Measurements from ENCODE around the gene TMEM272. TPM values are rescaled to one million over a fixed set of nuclear protein-coding genes. Genes with fewer than 3 reads are reported as not detected.

The TMEM272 gene
- total RNA-seq, 3 donors from 2014 or later (not counting 1 experiment from before 2014, with no cell fraction given), result 0.08 TPM; not detected in 2

GRCh38 chr13:51839711-51840540 lies 5.1 kb downstream of the TMEM272 start:
- no peak overlapping the region for H3K4me3 Mint-ChIP-seq
- 63% methylated on average over 9 of the region's 10 CpGs for WGBS (ENCODE audit: insufficient coverage)
- H3K4me3 ChIP-seq (ENCODE audit: low read length), result no peak overlapping the region
- no peaks in the 10 kb centered on the region for H3K36me3 ChIP-seq (ENCODE audit: control insufficient read depth, insufficient read depth, low read length)
- no peak overlapping the region for H3K27ac Mint-ChIP-seq
- H3K27me3 ChIP-seq (ENCODE audit: control insufficient read depth, insufficient read depth, low read length), result no peaks in the 10 kb centered on the region
- peaks cover 0 to 4% of the 10 kb centered on the region in 2 donors for H3K4me1 Mint-ChIP-seq
- H3K4me1 ChIP-seq (ENCODE audit: control insufficient read depth, insufficient read depth, low read length), result peaks cover 2% of the 10 kb centered on the region
- DNase-seq (no peak), ATAC-seq (no peak)
- TF ChIP-seq, protein P1, sequence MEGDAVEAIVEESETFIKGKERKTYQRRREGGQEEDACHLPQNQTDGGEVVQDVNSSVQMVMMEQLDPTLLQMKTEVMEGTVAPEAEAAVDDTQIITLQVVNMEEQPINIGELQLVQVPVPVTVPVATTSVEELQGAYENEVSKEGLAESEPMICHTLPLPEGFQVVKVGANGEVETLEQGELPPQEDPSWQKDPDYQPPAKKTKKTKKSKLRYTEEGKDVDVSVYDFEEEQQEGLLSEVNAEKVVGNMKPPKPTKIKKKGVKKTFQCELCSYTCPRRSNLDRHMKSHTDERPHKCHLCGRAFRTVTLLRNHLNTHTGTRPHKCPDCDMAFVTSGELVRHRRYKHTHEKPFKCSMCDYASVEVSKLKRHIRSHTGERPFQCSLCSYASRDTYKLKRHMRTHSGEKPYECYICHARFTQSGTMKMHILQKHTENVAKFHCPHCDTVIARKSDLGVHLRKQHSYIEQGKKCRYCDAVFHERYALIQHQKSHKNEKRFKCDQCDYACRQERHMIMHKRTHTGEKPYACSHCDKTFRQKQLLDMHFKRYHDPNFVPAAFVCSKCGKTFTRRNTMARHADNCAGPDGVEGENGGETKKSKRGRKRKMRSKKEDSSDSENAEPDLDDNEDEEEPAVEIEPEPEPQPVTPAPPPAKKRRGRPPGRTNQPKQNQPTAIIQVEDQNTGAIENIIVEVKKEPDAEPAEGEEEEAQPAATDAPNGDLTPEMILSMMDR (IDR thresholded peaks at IDR 0.05), result no peak
- H3K27me3 Mint-ChIP-seq (ENCODE audit: low read depth in 2 of 2), result peaks cover 8% of the 10 kb centered on the region in 2 donors
- intact Hi-C loops (cut with micrococcal nuclease), result no loop called here
- H3K27ac ChIP-seq (ENCODE audit: low read length), result no peak overlapping the region
- no peaks in the 10 kb centered on the region for H3K9me3 ChIP-seq (ENCODE audit: control insufficient read depth, insufficient read depth, low read length)
- no peaks in the 10 kb centered on the region for H3K36me3 Mint-ChIP-seq
- H3K9me3 Mint-ChIP-seq, result no peaks in the 10 kb centered on the region

DNA sequence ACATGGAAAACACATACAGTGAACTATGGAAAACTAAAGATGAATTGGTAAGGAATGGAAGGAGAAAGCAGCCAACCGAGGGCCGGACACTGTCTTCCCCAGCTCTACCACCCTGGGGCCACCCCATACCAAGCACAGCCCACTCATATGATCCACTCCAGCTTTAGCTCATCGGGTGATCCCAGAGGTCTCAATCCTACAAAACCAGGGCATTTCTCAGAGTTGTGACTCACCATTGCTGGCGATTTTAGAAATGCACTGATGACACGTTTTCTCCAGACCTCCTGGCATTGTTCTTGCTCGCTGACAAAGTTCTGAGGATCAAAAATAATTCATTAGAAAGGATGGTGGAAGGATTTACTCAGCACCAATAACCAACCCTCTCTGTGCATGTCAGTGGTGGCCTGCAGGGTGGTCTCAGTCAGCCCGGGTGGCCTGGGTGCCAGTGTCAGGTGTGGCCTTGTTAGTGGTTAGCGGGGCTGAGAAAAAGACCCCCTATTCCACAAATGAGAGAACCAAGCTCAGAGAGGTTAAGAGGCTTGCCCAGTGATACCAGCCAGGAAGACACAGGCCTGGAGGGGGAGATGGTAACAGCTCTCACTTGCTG lies 6.6 kb downstream of the TMEM272 start:
- peaks cover 0 to 3% of the 10 kb centered on the region in 2 donors for H3K27me3 Mint-ChIP-seq (ENCODE audit: low read depth in 2 of 2)
- H3K4me1 ChIP-seq (ENCODE audit: control insufficient read depth, insufficient read depth, low read length), result no peaks in the 10 kb centered on the region
- no peak for DNase-seq
- H3K9me3 ChIP-seq (ENCODE audit: control insufficient read depth, insufficient read depth, low read length), result no peaks in the 10 kb centered on the region
- no peak overlapping the region for H3K27ac Mint-ChIP-seq
- TF ChIP-seq, protein P1 (IDR thresholded peaks at IDR 0.05), result no peak
- H3K36me3 Mint-ChIP-seq, result no peaks in the 10 kb centered on the region
- H3K27ac ChIP-seq (ENCODE audit: low read length), result no peak overlapping the region
- H3K4me1 Mint-ChIP-seq, result no peaks in the 10 kb centered on the region
- no peak overlapping the region for H3K4me3 ChIP-seq (ENCODE audit: low read length)
- H3K4me3 Mint-ChIP-seq, result no peak overlapping the region
- no peaks in the 10 kb centered on the region for H3K27me3 ChIP-seq (ENCODE audit: control insufficient read depth, insufficient read depth, low read length)
- no peaks in the 10 kb centered on the region for H3K36me3 ChIP-seq (ENCODE audit: control insufficient read depth, insufficient read depth, low read length)
- 89% methylated on average over 7 of the region's 8 CpGs for WGBS (ENCODE audit: insufficient coverage)
- intact Hi-C loops (cut with micrococcal nuclease), result no loop called here
- H3K9me3 Mint-ChIP-seq, result no peaks in the 10 kb centered on the region
- no peak for ATAC-seq

DNA sequence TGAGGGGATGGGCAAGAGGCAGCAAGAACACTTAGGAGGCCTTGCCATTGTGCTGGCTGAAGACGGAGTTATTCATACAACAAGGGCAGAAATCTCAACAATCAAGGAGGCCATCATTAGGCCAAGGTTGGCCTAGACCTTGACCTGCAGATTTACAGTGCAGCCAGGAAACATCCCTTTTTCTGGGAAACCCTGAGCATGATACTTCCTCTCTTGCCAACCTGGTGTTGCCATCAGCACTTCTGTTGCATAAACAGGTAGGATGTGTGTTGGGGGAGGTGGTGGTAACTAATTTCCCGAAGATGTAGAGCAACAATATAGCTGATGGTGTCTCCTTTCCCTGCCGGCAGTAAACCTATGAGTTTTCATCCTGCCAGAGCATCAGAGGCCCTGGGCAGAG lies 8.0 kb downstream of the TMEM272 start:
- Mint-ChIP-seq H3K27ac (no peak overlapping the region), H3K9me3 (no peaks in the 10 kb centered on the region), H3K27me3 (ENCODE audit: low read depth in 2 of 2) (peaks cover 3 to 12% of the 10 kb centered on the region in 2 donors), H3K4me1 (peaks cover 0 to 8% of the 10 kb centered on the region in 2 donors), H3K4me3 (no peak overlapping the region), H3K36me3 (no peaks in the 10 kb centered on the region)
- Histone ChIP-seq H3K27me3 (ENCODE audit: control insufficient read depth, insufficient read depth, low read length) (no peaks in the 10 kb centered on the region), H3K4me1 (ENCODE audit: control insufficient read depth, insufficient read depth, low read length) (no peaks in the 10 kb centered on the region), H3K36me3 (ENCODE audit: control insufficient read depth, insufficient read depth, low read length) (no peaks in the 10 kb centered on the region), H3K4me3 (ENCODE audit: low read length) (no peak overlapping the region), H3K27ac (ENCODE audit: low read length) (no peak overlapping the region), H3K9me3 (ENCODE audit: control insufficient read depth, insufficient read depth, low read length) (no peaks in the 10 kb centered on the region)
- WGBS (ENCODE audit: insufficient coverage), result 86% methylated on average over 3 of the region's 3 CpGs
- no peak for ATAC-seq
- intact Hi-C loops (cut with micrococcal nuclease), result no loop called here
- no peak for DNase-seq
- TF ChIP-seq, protein P1 (IDR thresholded peaks at IDR 0.05), result no peak
